Retinal pigment epithelial cell (primary cell): ENCODE measurements around the gene CCDC30.

Experiments
- DNase-seq: peaks from one replicate; pipeline ENCODE4 v3.0.0-alpha.2; 2010; ENCODE audit warnings: low read depth
- H3K4me3 ChIP-seq: 2 replicates; pipeline ENCODE4 v1.5.1; 2011; ENCODE audit warnings: mild to moderate bottlenecking, low read length, control low read depth, moderate library complexity
- TF ChIP-seq, protein P1 (sequence below): conservative IDR thresholded peaks from 2 replicates; pipeline ENCODE4 v1.5.1; 2011; ENCODE audit warnings: low read depth, low read length, control low read depth, inconsistent platforms

Gene CCDC30

DNA sequence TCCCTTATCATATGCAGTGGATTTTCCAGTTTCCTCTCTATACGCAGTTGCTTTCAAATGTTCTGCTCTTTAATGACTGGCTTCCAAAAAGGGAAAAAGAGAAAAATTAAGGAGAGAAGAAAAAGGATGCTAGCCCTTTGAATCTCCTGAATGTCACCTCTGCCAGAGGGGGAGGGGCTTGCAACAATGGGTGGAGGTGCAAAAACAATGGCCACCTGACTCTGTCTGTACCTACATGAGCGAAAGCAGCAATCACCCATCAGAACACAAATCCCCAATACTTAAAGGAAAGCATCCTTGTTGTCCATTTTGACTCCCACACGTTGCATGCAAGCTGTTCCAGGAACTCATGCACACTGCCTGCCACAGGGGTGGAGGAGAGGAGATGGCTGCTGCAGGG, 61.2 kb downstream of the CCDC30 start:
- TF ChIP-seq, protein P1, sequence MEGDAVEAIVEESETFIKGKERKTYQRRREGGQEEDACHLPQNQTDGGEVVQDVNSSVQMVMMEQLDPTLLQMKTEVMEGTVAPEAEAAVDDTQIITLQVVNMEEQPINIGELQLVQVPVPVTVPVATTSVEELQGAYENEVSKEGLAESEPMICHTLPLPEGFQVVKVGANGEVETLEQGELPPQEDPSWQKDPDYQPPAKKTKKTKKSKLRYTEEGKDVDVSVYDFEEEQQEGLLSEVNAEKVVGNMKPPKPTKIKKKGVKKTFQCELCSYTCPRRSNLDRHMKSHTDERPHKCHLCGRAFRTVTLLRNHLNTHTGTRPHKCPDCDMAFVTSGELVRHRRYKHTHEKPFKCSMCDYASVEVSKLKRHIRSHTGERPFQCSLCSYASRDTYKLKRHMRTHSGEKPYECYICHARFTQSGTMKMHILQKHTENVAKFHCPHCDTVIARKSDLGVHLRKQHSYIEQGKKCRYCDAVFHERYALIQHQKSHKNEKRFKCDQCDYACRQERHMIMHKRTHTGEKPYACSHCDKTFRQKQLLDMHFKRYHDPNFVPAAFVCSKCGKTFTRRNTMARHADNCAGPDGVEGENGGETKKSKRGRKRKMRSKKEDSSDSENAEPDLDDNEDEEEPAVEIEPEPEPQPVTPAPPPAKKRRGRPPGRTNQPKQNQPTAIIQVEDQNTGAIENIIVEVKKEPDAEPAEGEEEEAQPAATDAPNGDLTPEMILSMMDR = no peak
- no peak for DNase-seq
- H3K4me3 ChIP-seq = no peak overlapping the region

DNA sequence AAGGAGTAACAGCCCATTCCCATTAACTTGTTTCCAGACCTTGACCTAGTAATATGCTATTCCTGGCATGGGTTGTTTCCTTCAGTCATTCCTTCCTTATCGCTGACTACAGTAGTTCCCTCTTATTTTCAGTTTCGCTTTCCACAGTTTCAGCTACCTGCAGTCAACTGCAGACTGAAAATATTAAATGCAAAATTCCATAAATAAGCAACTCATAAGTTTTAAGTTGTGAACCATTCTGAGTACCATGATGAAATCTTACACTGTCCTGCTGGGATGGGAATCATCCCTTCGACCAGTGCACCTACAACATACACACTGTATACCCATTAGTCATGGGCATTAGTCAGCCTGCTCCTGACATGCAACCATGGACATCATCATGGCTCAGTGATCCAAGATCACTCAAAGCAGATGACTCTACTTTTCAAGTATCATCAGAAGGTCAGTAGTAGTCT, 66.7 kb downstream of the CCDC30 start:
- DNase-seq = no peak
- TF ChIP-seq, protein P1 = no peak
- no peak overlapping the region for H3K4me3 ChIP-seq

DNA sequence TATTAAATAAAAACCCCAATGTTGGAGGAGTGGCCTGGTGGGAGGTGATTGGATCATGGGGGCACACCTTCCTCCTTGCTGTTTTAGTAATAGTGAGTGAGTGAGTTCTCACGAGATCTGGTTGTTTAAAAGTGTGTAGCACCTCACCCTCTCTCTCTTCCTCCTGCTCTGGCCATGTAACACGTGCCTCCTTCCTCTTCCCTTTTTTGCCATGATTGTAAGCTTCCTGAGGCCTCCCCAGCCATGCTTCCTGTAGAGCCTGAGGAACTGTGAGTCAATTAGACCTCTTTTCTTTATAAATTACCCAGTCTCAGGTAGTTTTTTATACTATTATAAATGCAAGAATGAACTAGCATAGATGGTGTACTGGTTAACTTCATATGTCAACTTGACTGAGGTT, 68.0 kb downstream of the CCDC30 start:
- DNase-seq = no peak
- TF ChIP-seq, protein P1 = no peak
- no peak overlapping the region for H3K4me3 ChIP-seq

DNA sequence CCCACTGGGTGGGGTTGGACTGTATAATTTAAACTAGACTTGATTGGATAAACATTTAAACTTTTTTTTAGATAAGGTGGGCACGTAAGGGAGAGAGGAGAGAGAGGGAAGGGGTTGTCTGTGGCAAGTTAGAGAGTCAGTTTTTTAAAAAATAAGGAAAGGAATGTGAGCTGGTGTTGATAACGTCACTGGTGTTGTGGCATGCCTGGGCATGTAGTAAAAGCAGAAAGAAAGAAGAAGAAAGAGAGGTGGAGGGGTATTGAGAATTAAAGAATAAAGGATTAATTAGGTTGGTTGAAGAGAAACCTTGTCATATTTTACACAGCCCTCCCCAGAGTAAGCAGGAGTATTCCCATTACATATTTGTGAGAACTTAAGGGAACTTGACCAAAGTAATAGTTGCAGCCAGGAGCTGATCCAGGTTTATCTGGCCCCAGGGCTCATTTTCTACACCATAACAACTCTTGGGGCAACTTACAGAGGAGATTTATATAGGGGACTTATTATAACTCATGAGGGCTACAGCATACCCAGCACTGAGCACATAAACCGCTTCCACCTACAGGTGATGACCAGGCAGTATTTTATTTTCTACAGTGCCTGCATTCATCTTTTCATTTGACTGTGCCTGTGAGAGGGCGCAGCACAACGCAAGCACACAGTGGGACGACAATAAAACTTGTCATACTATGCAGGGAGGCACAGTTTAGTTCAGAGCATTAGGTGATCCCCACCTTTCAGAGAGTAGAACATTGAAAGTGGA, 70.2 kb downstream of the CCDC30 start:
- TF ChIP-seq, protein P1 = no peak
- DNase-seq = no peak

DNA sequence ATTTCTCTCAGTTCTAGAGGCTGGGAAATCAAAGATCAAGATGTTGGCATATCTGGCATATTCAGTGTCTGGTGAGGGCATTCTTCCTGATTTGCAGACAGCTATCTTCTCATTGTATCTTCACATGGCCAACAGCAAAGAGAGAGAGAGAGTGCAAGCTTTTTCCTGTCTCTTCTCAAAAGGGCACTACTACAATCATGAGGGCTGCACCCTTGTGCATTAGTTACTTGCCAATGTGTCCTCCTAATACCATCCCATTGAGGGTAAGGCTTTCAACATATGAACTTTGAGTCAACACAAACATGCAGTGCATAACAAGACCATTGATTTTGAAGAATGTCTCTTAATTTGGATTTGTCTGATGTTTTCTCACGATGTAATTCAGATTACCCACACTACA, 78.0 kb downstream of the CCDC30 start:
- no peak for DNase-seq
- TF ChIP-seq, protein P1 = no peak
- H3K4me3 ChIP-seq = no peak overlapping the region

More for the DNA sequence above, 70.2 kb downstream of the CCDC30 start:
- H3K4me3 ChIP-seq = no peak overlapping the region

DNA sequence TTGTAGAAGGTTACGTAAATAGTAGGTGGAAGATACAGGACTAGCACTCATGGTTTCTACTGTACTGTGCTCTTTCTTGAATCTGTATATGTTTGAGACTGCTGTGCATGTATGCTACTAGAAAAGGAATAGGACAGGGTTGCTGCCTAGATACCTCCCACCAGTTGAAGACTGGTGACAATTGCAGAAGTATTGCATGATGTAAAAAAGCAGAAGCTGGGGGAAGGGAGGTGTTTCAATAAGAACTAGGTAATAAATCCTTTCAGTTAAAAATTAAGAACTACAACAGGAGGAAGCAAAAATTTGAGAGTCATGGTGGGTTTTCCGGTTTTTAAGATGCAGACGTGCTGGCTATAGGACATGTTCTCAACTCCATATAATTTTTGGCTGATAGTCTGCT, 88.1 kb downstream of the CCDC30 start:
- DNase-seq = no peak
- TF ChIP-seq, protein P1 = no peak

DNA sequence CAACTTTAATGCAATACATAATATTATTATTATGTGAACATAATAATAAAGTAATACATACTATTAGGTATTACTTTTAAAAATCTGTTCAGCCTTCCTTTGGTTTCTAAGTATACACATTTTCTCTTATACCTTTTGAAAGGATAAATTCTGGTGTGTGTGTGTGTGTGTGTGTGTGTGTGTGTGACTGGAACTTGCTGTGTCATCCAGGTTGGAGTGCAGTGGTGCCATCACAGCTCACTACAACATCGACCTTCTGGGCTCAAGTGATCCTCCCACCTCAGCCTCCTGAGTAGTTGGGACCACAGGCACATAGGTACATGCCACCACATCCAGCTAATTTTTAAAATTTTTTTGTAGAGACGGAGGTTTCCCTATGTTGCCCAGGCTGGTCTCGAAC, 88.5 kb downstream of the CCDC30 start:
- no peak overlapping the region for H3K4me3 ChIP-seq
- TF ChIP-seq, protein P1 = no peak

More for the DNA sequence above, 88.1 kb downstream of the CCDC30 start:
- H3K4me3 ChIP-seq = no peak overlapping the region

More for the DNA sequence above, 88.5 kb downstream of the CCDC30 start:
- DNase-seq = no peak
